HG02571 (cell line): ENCODE results near the gene GMNN.
"Not testable (repeated sequence)": the region's sequence is repeated elsewhere in the genome, so short reads cannot be mapped to it uniquely, and the experiment has no call there.

Experiments
- ATAC-seq: cut with Tn5 transposase; IDR thresholded peaks from one replicate; pipeline ENCODE4 v1.9.1; 2021; ENCODE audit warnings: mild to moderate bottlenecking, moderate library complexity; ENCODE audit not compliant: unreplicated experiment

GMNN gene

GRCh38 chr6:24761193-24761835 lies 13.4 kb upstream of the GMNN start:
- ATAC-seq: no peak

DNA sequence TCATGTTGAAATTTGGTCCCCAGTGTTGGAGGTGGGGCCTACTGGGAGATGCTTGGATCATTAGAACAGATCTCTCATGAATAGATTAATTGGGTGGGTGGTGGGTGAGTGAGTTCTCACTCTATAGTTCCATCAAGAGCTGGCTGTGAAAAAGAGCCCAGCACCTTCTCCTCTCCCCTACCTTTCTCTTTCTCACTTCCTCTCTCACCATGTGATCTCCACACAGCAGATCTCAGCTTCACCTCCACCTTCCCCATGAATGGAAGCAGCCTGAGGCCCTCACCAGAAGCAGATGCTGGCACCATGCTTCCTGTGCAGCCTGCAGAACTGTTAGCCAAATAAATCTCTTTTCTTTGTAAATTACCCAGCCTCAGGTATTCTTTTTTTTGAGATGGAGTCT lies 12.9 kb upstream of the GMNN start:
- ATAC-seq: no peak

- no peak for ATAC-seq
Measured at GRCh38 chr6:24763578-24763977, 11.2 kb upstream of the GMNN start.

- ATAC-seq: not testable (repeated sequence)
Measured at GRCh38 chr6:24764833-24765828, 9.6 kb upstream of the GMNN start.

GRCh38 chr6:24765968-24766367 lies 8.8 kb upstream of the GMNN start:
- ATAC-seq: not testable (repeated sequence)

- ATAC-seq: no peak
Measured at GRCh38 chr6:24766680-24767462, 7.9 kb upstream of the GMNN start.

- ATAC-seq: no peak
Measured at GRCh38 chr6:24768361-24768760, 6.4 kb upstream of the GMNN start.

- ATAC-seq: peak; percentile 2
Measured at GRCh38 chr6:24775520-24776058, 852 bp downstream of the GMNN start.

DNA sequence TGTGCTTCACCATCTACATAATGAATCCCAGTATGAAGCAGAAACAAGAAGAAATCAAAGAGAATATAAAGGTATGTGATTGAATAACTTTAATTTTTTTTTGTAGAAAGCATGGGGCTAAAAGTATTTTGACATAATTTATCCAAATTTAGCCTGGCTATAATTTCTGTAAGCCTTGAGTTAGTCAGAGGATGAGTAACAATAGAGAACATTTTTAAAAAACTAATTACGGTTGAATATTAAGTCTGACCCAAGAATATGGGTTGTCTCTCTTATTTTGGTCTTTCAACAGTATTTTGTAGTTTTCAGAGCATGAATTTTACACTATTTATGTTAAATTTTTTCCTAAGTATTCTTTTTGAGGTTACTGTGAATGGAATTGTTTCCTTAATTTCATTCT lies 2.5 kb downstream of the GMNN start:
- ATAC-seq: no peak

GRCh38 chr6:24778121-24778520 lies 3.4 kb downstream of the GMNN start:
- no peak for ATAC-seq

DNA sequence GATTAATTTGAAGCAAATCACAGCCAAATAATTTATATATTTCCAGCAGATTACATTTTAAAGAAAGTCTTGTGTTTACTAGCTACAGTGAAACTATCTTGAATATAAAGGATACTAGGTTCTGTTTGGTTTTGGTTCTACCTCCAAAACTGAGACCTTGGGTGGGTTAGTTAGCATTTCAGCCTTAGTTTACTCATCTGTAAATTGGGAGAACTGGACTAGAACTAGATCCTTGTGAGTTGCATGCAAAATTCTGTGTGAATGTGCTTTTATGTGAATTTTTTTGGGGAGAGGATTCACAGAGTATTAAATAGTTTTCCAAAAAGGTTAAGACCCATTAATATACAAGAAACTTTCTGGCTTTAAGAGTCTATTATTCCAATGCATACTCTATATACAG lies 4.1 kb downstream of the GMNN start:
- ATAC-seq: no peak

DNA sequence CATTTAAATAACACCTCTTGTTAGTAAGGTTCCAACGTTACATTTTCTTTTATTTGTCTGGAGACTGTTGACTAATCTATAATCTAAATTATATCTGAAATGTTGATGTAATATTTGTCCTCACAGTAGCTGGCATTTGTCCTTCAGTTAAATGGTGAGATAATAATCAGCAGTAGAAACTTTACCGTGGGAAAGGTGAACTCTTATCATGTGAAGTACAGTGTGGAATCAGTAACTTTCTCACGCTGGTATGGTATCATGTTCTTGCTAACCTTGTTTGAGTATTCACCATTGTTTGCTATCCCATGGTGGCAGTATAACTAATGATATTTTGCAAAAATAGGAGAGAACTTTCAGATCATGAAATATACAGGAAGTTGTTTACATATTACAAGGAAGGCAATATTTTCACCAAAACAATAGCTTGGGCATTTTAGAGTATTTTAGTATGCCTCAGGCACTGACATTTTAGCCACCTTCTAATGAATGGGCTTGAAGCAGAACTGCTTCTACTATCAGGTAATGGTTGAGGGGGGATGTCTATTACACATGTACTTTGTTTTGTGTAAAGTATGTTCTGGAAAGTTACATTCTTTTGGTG lies 4.8 kb downstream of the GMNN start:
- no peak for ATAC-seq

GRCh38 chr6:24780206-24780605 lies 5.5 kb downstream of the GMNN start:
- ATAC-seq: no peak

DNA sequence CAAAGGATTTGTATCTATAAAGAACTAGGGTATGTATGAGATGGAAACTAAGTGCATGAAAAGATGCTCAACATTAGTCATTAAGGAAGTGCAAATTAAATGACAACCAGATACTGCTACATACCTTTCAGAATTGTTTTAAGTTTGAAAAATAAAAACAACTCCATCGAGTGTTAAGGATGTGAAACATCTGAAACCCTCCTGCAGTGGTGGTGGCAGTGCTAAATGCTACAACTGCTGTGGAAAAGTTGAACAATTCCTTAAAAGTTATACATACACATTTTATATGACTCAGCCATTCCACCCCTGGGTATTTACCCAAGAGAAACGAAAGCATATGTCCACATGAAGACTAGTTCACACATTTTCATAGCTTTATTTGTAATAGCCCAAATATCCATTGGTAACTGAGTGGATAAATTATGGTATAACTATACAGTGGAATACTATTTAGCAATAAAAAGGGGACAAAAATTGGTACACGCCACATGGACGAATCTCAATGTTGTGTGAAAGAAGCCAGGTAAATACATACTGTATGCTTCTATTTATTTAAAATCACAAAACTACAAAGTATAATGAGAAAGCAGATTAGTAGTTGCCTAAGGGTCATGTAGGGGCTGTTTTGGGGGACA lies 13.4 kb downstream of the GMNN start:
- ATAC-seq: no peak

GRCh38 chr6:24795106-24795505 lies 20.4 kb downstream of the GMNN start:
- ATAC-seq: no peak

GRCh38 chr6:24796616-24797290 lies 22.0 kb downstream of the GMNN start:
- no peak for ATAC-seq

GRCh38 chr6:24797596-24798216 lies 23.0 kb downstream of the GMNN start:
- ATAC-seq: no peak

GRCh38 chr6:24798740-24799540 lies 24.2 kb downstream of the GMNN start, which contains the start of gene ARMH2:
Gene ARMH2, minus strand, starts transcription at chr6:24798917. Its CDS starts 60 bp downstream, at chr6:24798857.
- no peak for ATAC-seq
